AG20443 (cell line): ENCODE data around the gene SLC44A5.
"Not testable (repeated sequence)": the region's sequence is repeated elsewhere in the genome, so short reads cannot be mapped to it uniquely, and the experiment has no call there.

Source experiments
- DNase-seq: peaks from one replicate; pipeline ENCODE4 v3.0.0; 2012; ENCODE audit warnings: low spot score, mixed read lengths

SLC44A5 gene

DNA sequence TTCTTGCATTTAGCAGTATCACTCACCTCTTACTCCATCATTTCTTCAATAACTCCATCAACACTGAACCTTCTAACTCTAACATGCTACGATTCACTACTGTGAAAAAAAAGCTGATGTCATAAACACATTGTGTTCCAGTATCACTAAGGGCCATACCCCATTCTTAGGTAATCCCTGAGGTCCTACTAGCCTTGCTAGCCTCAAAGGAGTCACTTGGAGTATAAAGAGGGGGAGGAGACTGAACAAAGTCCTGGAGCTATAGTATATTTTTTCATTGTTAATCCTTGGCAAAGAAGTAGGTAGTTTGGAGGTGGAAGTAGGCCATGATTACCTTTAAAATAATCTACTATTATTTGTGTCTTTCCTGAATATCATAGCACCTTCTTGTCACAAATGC is at the start of gene SLC44A5:
Gene SLC44A5, minus strand, starts transcription at position 101 of the 400 bp plus-strand sequence. CDS start 69,667 bp downstream, outside the sequence.
- DNase-seq, result no peak

DNA sequence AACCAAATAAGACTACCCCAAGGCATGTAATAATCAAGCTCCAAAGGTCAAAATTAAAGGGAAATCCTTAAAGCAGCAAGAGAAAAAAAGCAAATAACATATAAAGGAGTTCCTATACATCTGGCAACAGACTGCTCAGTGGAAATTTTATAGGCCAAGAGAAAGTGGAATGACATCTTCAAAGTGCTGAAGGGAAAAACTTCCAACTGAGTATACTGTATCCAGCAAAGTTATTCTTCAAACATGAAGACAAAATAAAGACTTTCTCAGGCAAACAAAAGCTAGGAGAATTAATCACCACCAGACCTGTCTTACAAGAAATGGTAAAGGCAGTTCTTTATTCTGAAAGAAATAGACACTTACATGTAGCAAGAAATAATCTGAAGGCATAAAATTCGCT is 45.0 kb upstream of the SLC44A5 start:
- DNase-seq, result no peak

DNA sequence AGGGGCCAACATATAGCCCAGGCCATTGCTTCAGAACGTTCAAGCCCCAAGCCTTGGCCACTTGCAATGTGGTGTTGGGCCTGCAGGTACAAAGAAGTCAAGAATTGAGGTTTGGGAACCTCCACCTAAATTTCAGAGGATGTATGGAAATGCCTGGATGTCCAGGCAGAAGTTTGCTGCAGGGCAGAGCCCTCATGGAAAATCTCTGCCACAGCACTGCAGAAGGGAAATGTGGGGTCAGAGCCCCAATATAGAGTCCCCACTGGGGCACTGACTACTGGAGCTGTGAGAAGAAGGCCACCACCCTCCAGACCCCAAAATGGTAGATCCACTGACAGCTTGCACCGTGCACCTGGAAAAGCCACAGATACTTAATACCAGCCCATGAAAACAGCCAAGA is 36.3 kb upstream of the SLC44A5 start:
- DNase-seq, result not testable (repeated sequence)

DNA sequence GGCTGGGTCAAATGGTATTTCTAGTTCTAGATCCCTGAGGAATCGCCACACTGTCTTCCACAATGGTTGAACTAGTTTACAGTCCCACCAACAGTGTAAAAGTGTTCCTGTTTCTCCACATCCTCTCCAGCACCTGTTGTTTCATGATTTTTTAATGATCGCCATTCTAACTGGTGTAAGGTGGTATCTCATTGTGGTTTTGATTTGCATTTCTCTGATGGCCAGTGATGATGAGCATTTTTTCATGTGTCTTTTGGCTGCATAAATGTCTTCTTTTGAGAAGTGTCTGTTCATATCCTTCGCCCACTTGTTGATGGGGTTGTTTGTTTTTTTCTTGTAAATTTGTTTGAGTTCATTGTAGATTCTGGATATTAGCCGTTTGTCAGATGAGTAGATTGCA is 34.2 kb upstream of the SLC44A5 start:
- not testable (repeated sequence) for DNase-seq

DNA sequence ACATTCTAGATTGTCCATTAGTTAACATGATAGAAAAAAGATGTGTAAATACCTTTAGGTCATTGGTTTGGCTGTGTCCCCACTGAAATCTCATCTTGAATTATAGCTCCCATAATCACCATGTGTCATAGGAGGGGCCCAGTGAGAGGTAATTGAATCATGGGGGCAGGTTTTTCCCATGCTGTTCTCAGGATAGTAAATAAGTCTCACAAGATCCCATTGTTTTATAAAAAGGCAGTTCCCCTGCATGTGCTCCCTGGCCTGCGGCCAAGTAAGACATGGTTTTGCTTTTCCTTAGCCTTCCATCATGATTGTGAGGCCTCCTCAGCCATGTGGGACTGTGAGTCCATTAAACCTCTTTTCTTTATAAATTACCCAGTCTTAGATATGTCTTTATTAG is 32.5 kb upstream of the SLC44A5 start:
- DNase-seq, result no peak

DNA sequence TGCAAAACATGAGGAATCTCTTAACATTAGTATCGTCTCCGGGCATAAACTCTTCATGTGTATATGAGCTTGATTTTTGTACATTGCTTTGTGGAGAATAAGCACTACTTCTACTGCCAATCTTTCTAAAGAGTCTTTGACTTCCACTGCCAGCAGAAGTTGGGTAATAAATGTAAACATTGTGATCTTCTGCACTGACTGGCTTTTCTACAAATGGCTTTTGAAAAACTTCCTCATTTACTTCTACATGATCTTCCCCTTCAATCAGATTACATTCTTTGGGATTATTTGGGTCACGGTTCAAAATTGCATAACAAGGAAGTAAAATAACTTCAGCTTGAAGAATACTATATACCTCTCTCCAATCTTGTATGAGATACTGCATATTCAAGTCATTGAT is 30.4 kb upstream of the SLC44A5 start:
- no peak for DNase-seq

DNA sequence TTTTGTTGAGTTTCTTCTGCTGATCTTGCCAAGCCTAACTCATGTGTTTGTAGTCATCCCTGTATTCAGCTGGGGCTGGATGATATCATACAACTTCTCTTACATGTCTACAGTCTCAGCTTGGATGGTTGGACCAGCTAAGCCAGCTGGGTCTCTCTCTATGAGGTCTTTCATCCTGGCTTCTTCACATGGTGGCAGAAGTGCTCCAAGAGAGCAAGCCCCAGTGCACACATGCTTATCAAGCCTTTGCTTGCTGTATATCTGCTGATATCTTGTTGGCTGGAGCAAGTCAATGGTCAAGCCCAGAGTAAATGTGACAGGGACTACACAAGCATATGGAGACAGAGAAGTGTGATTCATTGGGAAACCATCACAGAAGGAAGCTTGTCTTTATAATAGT is 29.2 kb upstream of the SLC44A5 start:
- DNase-seq, result no peak

DNA sequence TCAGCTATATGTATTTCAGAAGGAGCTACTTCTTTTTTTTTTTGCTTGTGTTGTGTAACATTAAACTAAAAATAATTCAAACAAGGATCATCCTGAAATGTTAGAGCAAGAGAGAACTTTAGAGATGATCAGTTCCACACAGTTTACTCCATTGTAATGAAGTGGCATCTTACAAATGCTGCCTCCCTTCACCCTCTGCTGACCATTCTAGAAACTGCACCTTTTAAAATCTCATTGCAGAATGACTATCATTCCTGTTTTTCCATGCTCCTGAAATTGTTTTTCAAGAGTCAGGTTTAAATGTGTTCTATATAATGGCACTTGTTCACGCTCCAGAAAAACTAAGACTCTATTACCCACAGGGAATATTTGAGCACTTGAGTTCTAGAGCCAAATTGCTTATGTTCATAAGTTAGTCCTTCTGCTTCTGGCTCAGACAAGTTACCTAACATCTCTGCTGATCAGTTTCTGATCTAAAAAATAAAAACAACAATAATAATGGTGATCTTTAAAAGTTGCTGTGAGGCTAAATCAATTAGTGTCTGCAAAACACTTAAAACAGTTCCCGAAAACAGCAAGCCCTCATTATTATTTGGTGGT is 21.5 kb upstream of the SLC44A5 start:
- peak; percentile 58 for DNase-seq

DNA sequence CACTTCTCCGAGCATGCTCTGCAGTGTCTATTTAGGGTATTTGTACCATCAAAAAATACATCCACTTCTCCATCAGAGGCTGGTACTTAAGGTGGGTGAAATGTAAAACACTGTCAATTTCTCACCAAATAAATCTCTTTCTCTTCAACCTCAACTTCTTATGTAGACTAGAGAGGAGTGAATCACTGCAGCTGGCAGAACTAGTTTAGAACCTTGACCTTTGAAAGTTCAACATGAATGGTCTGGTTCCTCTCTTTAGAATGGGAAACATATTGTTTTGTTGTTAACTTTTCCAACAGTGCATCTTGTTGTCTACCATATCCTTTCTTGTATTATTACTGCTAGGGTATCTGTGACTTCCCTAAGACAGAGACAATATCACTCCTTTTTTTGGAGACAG is 20.1 kb upstream of the SLC44A5 start:
- no peak for DNase-seq

DNA sequence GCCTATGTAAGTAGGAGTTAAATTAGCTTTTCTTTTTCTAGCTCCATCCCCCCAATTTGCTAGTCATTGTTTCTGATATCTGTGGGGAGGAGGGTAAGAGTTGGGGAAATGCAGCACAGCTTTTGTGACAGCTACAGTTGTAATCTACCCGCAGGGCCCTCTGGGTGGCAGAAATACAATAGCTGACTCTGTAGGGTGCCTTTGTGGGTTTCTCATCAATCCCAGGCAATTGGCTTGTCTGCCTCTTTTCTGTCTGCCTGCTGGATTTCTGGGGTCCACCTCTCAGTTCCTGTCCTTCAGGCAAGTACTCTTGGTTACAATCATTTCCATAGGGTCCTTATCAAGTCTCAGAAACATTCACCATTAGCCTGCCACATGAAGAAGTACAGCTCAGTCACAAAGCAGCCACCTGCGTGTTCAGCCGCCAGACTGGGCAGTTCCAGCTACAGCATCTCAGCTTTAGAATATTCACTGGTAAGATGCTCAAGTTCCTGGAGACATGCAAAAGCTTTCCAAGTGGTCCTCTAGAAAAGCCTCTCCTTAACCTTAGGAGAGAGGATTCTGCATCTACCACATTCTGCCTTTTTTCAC is 19.2 kb upstream of the SLC44A5 start:
- no peak for DNase-seq

DNA sequence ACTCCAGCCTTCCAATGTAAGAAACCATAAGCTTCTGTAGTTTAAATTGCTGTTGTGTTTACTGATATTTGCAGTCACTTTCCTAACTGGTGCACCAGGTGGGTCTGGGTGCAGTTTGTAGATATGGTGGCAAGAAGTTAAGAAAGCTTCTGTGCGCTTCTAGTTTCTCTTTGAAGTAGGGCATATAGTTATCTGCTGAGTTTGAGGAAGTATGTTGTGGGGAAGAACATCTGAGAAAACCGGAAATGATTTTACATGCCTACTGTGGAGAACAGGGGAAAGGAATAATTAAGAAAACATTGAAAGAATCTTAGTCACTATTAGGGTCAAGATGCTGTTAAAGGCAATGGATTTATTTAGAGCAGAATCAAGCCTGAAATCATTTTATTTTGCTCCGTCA is 14.9 kb upstream of the SLC44A5 start:
- no peak for DNase-seq

DNA sequence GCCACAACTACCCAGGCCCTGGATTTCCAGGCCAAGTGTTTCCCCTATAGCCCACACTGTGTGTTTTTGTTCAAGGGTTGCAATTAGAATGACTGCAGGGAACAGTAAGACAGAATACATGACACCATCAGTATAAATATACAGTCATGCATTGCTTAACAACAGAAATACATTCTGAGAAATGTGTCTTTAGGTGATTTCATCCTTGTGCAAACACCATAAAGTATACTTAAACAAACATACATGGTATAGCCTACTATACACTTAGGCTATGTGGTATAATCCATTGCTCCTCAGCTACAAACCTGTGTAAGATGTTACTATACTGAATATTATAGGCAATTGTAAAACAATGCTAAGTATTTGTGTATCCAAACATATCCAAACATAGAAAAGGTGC is 7.5 kb upstream of the SLC44A5 start:
- no peak for DNase-seq

DNA sequence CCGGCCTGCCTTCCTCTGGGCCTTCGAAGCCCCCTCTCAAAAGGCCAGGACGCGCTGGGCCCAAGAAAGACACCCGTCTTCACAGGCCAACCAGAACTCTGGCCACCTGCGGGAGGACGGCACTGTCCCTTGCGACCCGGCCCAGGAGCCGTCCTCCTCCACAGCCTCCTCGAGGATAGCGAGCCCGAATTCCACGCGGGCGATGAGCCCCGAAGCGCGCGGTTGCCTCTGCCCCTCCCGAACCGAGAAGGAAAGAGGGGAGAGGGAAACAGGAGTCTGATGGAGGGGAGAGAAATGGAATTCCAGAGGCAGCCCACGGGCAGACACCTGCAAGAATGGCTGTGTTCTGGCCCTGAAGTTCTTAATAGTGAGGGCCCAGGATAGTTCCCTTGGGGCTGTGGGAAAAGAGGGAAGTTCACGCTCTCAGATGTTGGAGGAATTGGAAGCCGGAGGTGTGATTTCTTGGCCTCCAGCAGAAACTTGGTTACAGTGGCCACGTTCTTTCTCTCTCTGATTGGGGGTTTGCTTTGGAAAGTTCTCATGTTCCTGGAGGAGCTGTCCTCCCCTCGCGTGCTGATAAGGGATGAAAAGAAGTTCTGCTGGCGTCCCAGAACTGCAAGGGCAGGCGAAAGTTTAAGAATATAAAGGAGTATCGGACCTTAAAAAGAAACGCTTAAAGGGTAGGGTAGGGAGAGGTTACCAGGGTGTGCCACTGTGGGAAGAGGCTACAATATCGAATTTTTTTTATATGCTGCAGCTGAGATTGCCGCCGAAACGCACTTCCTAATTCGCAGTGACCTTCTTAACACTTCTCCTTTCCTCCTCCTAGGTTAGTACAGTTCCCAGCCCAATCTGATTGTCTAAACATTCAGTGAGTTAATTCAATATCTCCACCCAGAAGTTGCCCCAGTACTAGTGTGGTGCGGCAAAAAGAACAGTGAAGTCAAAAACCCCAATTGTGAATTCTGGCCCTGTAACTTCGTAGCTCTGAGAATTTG is 5.8 kb upstream of the SLC44A5 start:
- peak; percentile 45 for DNase-seq

DNA sequence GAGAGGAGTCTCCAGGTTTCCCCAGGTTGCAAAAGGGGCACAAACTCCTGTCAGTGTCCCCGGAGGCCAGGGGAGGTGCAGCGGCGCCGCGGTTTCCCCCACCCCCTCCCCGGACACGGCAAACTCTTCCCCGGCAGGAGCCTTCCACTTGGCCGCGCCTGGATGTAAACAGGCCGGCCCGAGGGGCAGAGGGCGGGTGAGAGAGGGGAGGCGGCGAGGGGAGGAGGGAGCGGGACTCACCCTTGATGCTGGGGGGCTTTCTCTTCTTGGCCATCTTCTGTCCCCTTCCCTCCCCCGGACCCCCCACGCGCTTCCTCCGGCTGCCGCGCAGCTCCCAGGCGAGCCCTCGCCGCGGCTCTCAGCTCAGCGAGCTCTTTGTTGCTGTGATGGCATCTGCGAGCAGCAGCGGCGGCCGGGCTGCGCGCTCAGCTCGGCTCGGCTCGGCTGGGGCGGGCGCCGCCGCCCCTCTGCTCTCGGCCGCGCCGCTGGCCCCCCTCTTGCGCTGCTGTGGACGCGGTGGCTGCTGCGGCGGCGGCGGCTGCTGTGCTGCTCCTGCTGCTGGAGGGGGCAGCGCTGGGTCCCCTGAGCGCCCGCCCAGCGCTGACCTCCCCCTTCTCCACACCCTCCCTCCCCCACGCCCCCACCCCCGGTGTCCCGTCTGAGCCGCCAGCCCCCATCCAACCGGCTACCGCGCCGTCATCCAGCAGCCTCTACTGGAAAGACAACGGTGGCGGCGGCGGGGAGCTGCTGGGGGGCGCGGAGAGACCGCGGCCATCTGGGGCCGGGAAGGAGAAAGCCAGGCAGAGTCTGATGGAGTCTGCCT is 4.9 kb upstream of the SLC44A5 start:
- DNase-seq, result peak; percentile 85

DNA sequence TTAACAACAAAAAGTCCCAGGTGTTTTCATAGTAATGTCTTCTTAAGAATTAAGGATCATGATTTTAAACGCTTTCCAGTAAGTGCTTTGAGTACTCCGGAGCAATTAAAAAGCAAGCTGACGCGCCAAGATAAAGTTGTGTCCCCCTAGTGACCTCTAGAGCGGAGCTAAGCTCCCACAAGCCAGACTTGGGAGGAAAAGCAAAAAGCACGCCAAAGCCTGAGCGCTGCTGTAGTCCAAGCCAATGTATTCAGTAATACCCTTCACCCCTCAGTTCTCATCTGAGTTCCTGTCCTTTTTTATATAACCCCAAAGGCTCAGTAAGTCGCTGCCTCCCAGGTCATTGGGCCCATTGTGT is 3.5 kb upstream of the SLC44A5 start:
- no peak for DNase-seq

DNA sequence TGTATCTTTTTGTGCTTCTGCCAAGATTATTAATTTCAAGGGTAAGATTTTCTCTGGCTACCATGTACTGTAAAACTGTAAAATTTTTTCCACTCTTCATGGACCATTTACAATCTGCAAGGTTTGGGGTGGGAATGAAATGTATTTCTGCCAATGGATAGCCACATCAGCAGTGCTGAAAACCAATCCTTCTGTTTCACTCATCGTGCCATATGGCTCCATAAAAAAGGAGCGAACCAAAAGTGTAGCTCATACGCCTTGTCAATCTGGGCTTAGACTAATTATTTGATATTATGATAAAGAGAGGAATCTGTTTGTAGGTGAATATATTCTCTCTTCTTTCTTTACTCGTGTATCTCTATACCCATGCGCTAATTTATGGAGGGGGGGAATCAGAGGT is 3.0 kb upstream of the SLC44A5 start:
- DNase-seq, result no peak

DNA sequence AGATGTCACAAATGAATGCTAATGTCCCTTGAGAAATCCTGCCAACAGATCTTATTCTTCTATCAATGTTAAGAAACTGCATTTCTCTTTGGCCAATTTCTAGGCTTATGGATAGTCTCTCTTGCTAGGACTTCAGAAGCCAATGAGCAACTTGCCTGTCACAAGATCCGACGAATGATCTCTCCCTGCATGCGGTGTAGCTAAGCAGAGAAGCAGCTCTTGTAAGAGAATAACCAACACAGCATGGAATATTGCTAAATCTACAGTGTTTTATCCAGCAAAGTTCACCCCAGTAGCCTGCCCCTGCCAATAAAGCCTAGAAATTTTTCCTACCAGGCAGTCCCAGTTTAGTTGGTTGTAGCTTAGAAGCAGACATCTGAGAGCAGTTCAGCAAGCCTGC is 2.1 kb upstream of the SLC44A5 start:
- no peak for DNase-seq

DNA sequence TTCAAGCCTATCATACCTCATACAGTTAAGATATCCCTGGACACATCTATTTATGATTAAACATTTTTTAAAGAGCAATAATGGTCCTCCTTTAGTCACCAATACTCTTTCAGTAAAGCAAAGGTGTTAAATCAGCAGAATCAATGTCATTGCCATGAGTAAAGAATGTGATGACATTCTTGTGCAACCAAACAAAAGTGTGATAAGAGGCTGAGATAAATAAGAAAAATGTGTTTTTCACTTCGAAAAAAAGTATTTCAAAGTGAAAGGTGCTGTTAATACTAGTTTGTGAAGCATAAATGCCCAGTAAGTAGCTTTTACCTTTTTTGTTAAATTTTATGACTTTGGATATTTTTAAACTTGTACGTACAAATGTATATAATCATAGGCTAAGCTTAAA is 8.4 kb downstream of the SLC44A5 start:
- DNase-seq, result no peak

DNA sequence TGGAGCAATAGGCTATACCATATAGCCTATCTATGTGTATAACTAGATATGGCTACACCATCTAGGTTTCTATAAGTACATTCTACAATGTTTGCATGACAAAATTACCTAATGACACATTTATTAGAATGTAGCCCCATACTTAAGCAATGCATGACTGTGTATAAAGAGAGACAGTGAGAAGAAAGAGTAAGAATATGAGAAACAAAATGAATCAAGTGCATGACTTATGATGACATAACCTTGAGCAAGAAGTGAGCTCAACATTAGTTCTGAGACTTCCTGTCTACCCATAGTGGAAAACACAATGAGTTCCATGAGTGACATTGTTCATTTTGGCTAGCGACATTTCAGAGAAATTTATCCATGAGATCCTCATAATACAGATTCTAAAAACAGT is 10.1 kb downstream of the SLC44A5 start:
- DNase-seq, result no peak

DNA sequence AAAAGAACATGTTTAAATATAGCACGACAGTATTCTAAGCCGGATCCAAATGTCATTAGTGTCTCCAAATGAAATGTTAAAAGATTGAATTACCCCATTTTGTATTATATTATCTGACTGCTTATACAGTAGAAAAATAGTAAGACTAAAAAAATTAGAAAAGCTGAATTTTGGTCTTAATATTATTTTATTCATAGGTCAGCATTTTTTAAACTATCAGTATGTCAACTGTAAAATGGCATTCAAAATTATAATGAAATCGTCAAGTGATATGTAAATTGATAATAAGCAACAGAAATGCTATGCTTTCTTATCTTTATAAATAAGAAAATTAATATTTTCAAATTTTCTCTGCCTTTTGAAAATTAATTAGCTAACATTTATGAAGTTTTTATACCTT is 16.6 kb downstream of the SLC44A5 start:
- DNase-seq, result no peak

DNA sequence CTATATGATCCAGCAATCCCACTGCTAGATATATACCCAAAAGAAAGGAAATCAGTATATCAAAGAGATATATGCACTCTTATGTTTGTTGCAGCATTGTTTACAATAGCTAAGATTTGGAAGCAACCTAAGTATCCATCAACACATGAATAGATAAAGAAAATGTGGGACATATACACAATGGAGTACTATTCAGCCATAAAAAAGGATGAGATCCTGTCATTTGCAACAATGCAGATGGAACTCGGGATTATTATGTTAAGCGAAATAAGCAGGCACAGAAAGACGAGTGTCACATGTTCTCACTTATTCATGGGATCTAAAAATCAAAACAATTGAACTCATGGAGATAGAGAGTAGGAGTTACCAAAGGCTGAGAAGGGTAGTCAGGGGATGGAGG is 17.5 kb downstream of the SLC44A5 start:
- not testable (repeated sequence) for DNase-seq

DNA sequence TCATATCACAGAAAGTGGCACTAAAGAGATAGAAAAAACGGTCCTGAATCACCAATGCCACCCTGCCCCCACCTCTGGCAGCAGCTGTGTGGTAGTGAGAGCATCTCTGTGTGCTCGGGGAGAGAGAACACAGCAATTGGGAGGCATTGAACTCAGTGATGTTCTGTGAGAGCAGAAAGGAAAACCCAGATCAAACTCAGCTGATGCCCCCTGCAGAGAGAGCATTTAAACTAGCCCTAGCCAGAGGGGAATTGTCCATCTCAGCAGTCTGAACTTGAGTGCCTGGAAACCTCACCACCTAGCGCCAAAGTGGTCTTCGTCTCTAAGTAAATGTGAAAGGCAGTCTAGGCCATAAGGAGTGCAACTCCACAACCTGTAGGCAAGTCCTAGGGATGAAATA is 21.3 kb downstream of the SLC44A5 start:
- no peak for DNase-seq
